HG03025 (cell line): ENCODE results near the gene ZNF365.
"Not testable (repeated sequence)": the region's sequence is repeated elsewhere in the genome, so short reads cannot be mapped to it uniquely, and the experiment has no call there.

Source experiments
- ATAC-seq: cut with Tn5 transposase; IDR thresholded peaks from one replicate; pipeline ENCODE4 v1.9.1; 2021; ENCODE audit warnings: mild to moderate bottlenecking, moderate library complexity; ENCODE audit not compliant: unreplicated experiment, low FRiP score

Gene ZNF365

DNA sequence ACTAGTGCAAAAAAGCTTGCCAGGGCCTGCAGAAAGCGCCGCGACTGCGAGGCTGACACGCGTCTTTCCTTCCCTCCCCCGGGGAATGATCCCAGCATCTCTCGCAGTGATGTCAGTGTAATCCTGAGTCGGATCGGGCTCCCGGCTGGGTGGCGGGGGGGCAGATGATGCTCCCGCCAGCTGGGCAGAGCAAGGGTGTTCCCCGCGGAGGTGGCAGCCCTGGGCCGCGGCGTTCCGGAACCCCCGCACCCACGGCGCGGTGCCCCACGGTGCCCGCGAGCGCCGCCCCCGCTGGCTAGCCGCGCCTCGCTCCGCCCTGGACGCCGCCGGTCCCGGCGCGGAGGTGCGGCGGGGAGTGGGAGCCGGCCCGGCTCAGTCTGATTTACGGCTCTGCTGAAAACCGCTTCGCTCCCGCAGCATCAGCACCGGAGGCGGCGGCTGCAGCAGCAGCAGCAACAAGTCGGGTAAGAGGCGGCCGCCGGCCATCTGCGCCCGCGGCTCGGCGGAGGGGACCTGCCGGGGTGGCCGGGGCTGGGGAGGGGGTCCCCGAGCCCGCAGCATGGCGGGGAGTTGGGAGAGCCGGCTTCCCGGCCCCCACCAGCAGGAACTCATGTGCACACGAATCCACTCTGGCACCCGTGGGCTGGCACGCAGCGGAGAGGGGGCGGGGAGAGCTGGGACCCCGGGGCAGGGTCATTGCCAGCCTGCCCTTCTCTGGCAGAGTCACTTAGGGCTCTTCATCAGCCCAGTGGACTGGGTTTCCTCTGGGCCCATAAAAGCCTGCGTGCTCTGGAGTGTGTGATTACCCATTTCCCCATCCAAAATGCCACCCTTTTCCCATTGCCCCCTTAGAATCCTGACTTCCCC, at the start of gene ZNF365:
TSS of gene ZNF365 (plus strand) at position 375 of the 867 bp plus-strand sequence. CDS start 1,825 bp downstream, outside the sequence.
- ATAC-seq, result no peak

GRCh38 chr10:62326176-62326575, 48.0 kb upstream of the ZNF365 start:
- ATAC-seq, result no peak

DNA sequence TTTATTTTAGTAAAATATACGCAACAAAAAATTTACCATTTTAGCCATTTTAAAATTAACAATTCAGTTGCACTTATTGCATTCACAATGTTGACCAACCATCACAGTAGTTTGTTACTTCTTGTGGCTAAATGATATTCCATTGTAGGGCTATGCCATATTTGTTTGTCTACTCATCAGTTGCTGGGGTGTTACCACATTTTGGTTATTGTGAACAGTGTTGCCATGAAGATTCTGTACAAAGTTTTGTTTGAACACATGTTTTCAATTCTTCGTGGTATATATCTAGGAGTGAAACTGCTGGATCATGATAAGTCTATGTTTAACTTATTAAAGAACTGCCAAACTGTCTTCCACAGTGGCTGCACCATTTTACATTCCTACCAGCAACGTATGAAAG, 46.3 kb upstream of the ZNF365 start:
- ATAC-seq, result no peak

- ATAC-seq, result no peak
Measured at GRCh38 chr10:62330213-62330612, 44.0 kb upstream of the ZNF365 start.

- no peak for ATAC-seq
Measured at GRCh38 chr10:62332406-62332805, 41.8 kb upstream of the ZNF365 start.

GRCh38 chr10:62333135-62333889, 40.9 kb upstream of the ZNF365 start:
- no peak for ATAC-seq

- no peak for ATAC-seq
Measured at GRCh38 chr10:62333988-62334682, 40.0 kb upstream of the ZNF365 start.

DNA sequence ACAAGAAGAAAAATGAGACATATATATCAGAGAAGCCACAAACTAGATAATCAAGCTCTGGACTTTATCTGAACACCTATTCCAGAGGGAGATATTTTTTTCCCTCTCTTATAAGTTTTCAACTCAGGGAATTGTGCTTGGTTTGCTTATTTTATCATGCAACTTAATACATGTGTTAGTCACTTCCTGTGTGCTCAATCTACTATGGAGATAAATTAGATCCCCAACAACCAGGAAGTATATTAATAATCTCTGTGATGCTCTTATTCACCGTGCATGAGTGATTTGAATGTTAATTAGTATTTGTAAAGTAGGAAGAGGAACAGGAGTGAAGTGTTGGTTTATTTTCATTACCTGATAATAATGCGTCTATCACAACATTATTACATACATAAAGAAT, 38.8 kb upstream of the ZNF365 start:
- no peak for ATAC-seq

- ATAC-seq, result no peak
Measured at GRCh38 chr10:62336404-62336803, 37.8 kb upstream of the ZNF365 start.

GRCh38 chr10:62341419-62341818, 32.8 kb upstream of the ZNF365 start:
- ATAC-seq, result no peak

- no peak for ATAC-seq
Measured at GRCh38 chr10:62343000-62343399, 31.2 kb upstream of the ZNF365 start.

DNA sequence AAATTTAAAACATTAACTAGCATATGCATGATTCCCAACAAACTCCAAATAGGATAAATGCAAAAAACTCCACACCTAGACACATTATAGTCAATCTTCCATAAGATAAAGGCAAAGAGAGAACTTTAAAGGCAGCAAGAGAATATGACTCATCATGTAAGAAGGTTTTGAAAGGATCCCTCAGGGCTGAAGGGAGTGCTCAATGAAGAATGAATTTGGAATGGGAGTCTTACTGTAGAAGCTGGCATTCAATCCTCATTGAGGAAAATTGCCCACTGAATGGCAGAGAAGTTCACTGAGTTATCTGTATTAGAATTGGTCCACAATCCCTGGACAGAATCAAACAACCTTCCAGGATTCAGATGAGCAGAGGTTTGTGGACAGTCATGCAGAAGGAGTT, 26.1 kb upstream of the ZNF365 start:
- no peak for ATAC-seq

- no peak for ATAC-seq
Measured at GRCh38 chr10:62352356-62352970, 21.7 kb upstream of the ZNF365 start.

DNA sequence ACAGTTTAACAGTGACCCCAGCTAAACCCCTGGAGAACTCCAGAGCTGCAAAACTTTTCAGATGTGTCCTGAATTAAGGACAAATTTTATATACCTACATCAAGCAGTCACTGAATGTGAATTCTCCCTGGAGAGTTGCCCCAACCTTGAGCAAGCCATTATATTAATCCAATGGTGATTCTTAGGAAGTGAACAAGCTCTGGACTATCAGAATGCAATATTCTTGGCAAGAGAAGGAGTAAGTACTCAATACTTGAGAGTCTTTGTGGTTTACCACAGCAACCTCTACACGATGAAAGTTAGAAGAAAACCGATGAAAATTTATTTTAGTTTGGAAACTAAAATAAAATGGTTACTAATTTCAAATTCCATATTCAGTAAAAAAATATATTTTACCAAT, 19.3 kb upstream of the ZNF365 start:
- ATAC-seq, result no peak

DNA sequence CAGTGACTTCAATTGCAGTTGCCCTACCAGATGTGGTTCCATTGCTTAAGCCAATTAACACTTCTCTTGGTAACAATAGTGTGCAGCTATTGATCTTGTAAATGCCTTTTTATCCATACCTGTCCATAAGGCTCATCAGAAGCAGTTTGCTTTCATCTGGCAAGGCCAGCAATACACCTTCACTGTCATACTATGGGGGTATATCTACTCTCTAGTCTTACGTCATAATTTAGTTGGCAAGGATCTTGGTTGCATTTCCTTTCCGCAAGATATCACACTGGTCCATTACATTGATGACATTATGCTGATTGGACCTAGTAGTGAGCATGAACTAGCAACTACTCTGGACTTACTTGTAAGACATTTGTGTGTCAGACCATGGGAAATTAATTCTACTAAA, 17.7 kb upstream of the ZNF365 start:
- no peak for ATAC-seq

GRCh38 chr10:62358151-62358550, 16.0 kb upstream of the ZNF365 start:
- ATAC-seq, result not testable (repeated sequence)

GRCh38 chr10:62373639-62373994, 552 bp upstream of the ZNF365 start:
- no peak for ATAC-seq

DNA sequence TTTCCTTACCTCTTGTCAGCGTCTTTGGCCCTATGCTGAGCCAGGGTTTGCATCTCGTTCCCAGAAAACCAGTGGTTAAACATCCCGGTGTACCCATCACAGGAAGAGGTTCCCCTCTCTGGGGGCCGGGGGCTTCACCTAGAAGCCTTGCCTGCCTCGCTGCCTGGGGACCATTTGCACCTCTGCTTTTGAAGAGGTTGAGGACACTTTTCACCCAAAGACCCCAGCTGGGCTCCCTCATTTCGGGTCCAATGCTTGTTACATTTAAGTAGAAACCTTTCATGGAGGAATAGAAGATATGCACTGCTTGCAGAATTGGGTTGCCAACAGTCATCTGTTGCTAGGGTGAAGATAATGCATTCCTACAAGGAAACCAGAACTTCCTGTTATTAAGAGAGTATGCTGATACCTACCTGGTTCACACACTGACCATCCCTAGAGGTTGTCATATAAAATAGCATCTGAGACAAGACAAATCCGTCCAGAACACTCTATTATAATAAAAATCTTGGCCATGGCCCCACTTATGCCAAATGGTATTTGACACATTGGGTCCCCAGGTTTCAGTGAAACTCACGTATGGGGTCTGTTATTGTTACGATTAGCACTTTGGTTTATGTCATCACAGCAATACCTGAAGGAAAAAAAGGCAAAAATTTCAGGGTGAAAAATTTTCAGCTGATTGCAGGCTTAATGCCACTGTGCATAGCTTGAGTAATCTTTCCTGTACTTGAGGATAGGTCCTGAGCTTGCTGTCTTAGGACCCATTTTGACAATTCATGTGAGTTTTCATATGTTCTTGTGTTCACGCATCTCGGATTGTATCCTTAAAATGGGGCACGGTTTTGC, 917 bp downstream of the ZNF365 start:
- ATAC-seq, result no peak

DNA sequence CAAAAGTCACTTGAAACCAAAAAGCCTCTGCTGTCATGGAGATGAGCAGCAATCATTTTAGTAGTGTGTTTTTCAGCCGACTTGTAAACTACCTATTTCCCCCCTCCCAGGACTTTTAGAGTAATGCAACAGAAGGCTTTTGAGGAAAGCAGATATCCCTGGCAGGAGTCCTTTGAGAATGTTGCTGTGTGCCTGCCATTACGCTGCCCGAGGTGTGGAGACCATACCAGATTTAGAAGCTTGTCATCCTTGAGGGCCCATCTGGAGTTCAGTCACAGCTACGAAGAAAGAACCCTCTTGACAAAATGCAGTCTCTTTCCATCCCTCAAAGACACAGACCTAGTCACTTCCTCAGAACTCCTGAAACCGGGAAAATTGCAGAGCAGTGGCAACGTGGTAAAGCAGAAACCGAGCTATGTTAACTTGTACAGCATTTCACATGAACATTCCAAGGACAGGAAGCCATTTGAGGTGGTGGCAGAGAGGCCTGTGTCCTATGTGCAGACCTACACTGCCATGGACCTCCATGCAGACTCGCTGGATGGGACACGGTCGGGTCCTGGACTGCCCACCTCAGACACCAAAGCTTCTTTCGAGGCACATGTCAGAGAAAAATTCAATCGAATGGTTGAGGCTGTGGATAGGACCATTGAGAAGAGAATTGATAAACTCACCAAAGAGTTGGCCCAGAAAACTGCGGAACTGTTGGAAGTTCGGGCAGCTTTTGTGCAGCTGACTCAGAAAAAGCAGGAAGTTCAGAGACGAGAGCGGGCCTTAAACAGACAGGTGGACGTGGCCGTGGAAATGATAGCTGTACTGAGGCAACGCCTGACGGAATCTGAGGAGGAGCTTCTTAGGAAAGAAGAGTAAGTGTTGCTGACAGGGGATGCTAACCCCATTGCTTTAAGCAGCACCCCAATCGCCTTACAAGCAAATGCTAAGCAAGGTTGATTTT, 2.2 kb downstream of the ZNF365 start:
- ATAC-seq, result no peak
